GM18507 (cell line): ENCODE results near the gene RPS8.
"Not testable (repeated sequence)": the region's sequence is repeated elsewhere in the genome, so short reads cannot be mapped to it uniquely, and the experiment has no call there.

Source experiments
- DNase-seq: peaks from one replicate; pipeline ENCODE4 v3.0.0; 2011; ENCODE audit warnings: low read depth; ENCODE audit not compliant: insufficient read length; ENCODE audit errors: extremely low spot score
- FAIRE-seq: peaks from 2 replicates; lab custom pipeline; 2011; peaks lifted over from hg19 to GRCh38; lab: Jason Lieb, UNC

Gene RPS8

GRCh38 chr1:44801491-44802305 is 26.4 kb downstream of the RPS8 start:
- FAIRE-seq: peak; percentile 63
- no peak for DNase-seq

DNA sequence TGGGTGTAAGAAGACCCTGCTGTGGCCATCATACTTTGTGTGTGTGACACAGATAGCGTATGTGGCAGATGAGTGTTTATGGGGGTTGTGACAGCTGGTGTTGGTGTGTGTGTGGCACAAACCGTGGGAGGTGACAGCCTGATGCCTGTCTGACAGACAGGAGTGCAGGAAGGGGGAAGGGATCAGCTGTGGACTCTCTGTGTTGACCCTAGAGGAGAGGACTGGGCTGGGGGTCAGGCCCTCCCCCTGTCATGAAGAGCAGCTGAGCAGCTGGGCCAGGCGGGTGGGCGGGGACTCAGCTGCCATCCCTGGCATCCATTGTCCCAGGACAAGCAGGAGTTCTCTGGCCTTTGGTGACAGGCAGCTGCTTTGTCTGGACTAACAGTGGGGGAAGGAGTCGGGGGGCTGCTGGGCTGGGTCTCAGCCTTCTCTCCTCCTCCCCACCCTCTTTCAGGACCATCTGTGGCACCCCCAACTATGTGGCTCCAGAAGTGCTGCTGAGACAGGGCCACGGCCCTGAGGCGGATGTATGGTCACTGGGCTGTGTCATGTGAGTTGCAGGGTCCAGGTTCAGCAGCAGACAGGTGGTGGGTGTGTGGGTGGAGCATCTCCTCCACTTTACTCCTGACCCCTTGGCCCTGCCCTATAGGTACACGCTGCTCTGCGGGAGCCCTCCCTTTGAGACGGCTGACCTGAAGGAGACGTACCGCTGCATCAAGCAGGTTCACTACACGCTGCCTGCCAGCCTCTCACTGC is 27.1 kb downstream of the RPS8 start:
- FAIRE-seq (no peak), DNase-seq (no peak)

GRCh38 chr1:44803062-44803311 is 27.6 kb downstream of the RPS8 start:
- FAIRE-seq: no peak
- no peak for DNase-seq

DNA sequence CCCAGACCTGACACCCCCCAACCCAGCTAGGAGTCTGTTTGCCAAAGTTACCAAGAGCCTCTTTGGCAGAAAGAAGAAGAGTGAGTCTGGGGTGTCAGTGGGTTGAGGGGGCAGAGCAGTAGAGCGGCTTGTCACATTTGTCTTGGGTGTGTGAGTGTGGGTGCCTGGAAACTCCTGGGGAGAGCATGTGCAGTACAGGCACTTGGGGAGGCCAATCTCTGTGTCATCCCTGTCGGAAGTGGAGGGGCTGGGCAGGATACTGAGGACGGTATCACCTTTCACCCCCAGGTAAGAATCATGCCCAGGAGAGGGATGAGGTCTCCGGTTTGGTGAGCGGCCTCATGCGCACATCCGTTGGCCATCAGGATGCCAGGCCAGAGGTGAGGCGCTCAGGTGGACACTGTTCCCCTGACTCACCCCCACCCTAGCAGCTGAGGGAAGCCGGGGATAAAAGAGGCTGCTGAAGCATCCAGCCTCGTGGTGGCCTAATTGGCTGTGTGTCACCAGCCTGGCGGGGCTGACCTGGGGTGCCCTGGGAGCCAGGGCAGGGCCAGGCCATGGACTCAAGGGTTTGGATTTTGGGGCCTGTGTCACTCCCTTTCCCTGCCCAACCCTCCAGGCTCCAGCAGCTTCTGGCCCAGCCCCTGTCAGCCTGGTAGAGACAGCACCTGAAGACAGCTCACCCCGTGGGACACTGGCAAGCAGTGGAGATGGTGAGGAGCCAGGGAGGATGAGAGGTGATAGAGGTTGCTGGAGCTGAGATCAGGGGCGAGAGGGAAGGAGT is 28.2 kb downstream of the RPS8 start:
- DNase-seq (no peak), FAIRE-seq (no peak)

DNA sequence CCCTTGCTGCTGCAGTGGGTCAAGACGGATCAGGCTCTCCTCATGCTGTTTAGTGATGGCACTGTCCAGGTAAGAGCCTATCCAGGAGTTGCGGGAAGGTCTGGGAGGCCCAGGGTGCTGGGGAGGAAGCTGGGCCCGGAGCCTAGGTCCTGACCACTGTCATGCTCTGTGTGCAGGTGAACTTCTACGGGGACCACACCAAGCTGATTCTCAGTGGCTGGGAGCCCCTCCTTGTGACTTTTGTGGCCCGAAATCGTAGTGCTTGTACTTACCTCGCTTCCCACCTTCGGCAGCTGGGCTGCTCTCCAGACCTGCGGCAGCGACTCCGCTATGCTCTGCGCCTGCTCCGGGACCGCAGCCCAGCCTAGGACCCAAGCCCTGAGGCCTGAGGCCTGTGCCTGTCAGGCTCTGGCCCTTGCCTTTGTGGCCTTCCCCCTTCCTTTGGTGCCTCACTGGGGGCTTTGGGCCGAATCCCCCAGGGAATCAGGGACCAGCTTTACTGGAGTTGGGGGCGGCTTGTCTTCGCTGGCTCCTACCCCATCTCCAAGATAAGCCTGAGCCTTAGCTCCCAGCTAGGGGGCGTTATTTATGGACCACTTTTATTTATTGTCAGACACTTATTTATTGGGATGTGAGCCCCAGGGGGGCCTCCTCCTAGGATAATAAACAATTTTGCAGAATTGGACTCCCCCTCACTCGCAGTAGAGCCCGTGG is 30.1 kb downstream of the RPS8 start:
- no peak for FAIRE-seq

DNA sequence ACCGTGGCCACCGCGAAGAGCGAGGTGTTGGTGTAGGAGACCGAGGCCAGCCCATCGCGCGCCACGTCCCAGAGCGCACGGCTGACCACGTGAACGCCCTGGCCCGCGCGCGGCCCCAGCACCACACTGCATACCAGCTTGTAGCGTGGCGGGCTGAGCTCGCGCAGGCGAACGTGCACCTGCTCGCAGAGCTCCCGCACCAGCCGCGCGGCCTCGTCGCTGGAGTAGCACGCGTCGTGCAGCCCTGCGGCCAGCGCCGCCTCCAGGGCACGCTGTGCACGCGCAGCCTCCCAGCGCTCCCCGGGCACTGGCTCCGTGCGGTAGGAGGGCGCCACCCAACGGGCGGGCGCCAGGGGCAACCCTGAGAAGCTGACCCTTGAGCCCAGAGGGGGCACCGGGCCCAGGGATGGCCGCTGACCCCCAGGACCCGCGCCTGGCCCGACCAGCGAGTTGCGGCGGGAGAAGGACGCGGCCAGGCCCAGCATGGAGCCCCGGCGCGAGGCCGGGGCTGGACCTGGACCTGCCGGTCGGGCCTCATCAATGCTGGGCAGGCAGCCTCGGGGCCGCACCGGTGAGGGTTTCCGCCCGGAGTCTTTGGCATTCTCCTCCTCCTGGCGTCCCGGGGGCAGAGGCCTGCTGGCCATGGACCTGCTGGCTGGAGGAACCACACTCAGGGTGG is 30.8 kb downstream of the RPS8 start:
- DNase-seq (no peak), FAIRE-seq (no peak)

More for the DNA sequence above, 30.1 kb downstream of the RPS8 start:
- no peak for DNase-seq

DNA sequence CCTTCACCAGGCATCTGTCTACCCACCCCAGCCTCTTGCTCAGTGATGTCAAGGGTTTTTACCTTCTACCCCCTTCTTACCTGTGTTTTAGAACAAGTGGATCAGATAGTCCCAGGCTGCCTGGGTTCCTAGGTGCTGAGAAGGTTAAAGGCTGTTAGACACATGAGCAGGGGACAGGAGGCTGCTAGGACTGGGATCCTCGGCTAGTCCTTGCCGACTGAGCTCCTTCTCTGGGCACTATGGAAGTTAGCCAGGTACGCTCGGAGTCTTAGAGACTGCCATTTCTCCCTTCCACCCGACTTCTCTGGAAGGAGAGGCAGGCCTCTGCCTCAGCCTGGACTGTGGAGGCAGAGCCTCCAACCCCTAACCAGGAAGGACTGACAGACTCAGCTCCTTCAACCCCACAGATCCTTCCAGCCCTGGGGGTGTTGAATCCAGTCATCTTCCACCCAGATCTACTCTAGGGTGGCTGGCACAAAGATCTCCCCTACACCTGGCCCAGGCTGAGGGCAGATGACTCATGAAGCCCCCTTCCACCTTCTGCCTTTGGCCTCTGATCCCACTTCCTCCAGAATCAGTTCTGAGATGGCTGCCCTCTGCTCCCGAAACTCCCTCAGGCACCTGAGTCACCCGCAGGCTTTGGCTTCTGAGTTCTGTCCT is 31.5 kb downstream of the RPS8 start, which contains the start of gene DYNLT4:
Gene DYNLT4, minus strand, starts transcription at position 648 of the 660 bp plus-strand sequence. CDS start 683 bp downstream, outside the sequence.
- FAIRE-seq (no peak), DNase-seq (no peak)

DNA sequence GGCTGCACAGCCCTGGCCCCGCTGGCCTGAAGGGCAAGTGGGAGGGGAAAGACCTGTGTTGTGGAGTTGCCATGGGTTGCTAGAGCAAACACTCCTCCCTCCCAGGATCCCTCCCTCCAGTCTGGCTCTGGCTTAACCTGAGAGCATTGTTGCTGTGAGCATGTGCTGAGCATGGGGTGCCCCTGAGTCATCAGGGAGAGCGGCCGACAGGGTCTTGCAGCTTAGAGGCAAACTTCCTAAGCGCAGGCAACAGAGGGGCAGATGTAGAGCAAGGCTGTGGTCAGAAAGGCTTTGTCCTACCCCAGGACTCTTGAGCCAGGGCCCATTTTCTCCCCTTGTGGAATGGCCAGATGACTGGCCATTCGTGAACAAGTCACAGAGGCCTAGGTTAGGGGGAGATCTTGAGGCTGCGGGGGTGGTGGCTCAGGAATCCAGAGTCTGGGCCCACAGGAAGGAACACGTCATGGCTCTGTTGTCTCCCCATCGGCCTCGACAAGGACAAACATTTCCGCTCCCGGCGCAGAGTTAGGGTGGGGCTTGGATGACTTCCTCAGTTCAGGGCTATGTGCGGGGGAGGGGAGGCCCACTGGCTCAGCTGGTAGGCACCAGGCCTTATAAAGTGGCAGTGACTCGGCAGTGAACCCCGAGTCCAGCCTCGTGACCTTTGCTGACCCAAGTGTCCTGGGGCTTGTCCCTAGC is 32.2 kb downstream of the RPS8 start:
- DNase-seq (no peak), FAIRE-seq (peak; percentile 92)

DNA sequence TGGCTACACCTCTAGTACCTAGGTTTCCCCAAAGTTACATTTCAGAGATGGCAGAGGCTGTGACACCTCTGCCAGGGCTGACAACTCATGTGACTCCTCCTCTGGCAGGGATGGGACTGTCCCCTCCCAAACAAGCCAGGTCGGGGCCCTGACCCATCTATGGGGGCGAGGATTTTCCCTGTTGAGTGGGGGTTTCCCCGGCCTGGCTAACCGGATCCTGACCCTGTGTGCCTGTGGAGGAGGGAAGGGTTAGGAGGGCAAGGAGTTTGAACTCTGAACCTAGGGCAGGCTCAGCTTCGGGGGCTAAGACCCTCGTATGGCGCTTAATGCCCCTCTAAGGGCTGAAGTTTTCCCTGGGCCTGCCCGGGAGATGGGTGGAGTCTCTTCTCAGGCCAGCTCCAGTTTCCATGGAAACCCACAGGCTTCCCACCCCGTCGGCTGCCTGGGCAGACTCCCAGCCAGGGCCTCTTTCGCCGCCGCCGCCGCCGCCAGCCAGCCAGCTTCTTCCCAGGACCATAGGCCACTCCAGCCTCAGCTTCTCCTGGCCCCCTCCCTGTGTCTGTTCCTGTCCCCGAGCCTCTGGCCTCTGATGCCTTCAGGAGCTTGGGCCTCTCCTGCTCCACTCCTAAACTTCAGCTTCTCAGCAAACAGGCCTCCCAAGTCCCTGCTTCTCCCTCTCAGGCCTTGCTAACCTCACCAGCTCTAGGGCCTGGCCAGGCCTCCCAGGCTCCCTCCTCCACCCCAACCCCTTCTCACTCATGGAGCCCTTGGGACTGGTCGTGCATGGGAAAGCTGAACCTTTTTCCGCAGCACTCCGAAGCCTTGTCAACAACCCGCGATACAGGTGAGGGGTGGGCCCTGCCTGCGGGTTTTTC is 33.0 kb downstream of the RPS8 start, which contains the start of gene BTBD19:
Gene BTBD19, plus strand, starts transcription at position 461 of the 875 bp plus-strand sequence. Its CDS starts 298 bp downstream, at position 759.
- no peak for FAIRE-seq
- no peak for DNase-seq

DNA sequence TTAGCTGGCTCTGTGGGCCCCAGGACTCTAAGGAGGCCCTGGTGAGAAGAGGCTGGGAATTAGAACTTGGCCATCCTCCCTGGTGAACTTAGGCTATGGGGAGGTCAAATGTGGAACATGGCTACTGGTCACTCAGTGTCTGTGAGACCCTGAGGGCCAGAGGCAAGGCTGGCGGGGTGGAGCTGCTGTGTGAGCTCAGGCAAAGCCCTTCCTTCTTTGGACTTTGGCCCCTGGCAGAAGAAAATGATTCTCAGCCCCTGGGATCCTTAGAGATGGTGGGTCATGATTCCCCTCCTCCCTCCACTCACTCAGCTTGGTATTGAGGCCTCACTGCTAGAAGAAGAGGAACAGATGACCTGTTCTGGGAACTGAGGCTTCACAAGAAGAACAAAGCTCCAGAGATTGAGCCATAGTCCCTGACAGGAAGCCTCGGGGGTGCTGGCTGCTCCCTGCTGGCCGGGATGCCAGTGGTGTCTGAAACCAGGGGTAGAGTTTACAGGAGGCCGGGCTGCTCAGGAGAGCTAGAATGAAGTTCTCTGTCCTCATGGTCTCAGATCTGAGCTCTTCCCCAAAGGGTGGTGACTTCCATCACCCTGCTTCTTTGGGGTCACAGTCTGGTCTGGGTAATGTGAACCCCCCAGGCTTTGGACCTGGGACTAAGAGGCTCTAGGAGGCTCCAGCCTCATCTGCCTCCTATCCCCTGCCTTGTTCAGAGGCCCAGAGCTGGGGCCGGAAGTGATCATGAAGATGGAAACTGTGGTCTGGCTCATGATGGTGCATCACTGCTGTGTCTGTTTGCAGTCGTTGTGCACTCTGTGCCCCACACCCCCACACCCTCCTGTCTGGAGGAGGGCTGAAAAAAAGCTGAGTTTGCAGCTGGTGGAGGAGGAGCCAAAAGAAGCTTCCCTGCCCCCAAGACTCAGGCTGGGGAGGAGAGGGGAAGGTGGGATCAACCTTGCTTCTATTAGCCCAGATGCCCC is 33.9 kb downstream of the RPS8 start:
- DNase-seq (peak; percentile 64), FAIRE-seq (peak; percentile 99)

DNA sequence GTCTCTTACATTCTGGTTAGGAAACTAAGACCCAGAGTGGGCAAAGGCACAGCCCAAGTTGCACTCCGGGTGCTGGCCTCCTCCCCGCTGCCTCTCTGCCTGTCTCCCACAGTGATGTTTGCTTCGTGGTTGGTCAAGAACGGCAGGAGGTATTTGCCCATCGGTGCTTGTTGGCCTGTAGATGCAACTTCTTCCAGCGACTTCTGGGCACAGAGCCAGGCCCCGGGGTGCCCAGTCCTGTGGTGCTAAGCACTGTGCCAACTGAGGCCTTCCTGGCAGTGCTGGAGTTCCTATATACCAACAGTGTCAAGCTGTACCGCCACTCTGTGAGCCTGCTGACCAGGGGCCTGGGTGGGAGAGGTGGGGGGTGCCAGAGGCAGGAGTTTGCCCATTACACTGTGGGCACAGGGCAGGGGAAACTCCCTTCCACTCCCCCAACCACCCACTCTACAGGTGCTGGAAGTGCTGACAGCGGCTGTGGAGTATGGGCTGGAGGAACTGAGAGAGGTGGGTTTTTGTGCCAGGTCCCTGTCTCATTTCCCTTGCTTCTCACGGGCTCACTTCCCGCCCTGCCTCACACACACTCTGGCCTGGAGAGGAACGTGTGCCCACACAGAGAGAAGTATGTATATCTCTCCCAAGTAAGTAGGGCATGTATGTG is 34.9 kb downstream of the RPS8 start:
- DNase-seq (no peak), FAIRE-seq (peak; percentile 65)

DNA sequence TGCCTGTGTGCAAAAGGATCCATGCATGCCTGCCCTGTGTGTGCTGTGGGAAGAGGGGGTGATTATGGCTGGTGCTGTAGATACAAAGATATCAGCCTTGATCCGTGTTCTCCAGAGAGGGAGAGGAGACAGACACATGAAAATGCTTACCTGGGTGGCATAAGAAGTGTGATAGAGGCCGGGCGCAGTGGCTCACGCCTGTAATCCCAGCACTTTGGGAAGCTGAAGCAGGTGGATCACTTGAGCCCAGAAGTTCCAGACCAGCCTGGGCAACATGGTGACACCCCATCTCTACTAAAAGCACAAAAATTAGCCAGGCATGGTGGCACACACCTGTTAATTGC is 35.4 kb downstream of the RPS8 start:
- DNase-seq, FAIRE-seq: not testable (repeated sequence)

DNA sequence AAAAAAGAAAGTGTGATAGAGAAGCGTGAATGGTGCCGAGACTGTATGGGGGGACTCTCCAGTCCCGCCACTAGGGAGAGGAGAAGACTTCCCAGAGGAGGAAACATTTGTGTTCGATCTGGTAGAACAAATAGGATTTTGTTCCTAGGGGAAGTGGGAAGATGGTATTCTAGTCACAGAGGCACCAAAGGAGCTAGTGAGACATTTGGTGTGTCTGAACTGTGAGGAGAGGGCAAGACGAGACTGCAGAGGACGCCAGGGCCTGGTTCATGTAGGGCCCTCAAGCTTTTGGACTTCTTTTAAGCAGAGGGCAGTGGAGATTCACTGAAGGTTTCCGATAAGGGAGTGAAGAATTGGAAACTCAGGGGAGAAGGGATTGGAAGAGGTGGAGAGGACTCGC is 35.9 kb downstream of the RPS8 start:
- FAIRE-seq: no peak
- DNase-seq: no peak

DNA sequence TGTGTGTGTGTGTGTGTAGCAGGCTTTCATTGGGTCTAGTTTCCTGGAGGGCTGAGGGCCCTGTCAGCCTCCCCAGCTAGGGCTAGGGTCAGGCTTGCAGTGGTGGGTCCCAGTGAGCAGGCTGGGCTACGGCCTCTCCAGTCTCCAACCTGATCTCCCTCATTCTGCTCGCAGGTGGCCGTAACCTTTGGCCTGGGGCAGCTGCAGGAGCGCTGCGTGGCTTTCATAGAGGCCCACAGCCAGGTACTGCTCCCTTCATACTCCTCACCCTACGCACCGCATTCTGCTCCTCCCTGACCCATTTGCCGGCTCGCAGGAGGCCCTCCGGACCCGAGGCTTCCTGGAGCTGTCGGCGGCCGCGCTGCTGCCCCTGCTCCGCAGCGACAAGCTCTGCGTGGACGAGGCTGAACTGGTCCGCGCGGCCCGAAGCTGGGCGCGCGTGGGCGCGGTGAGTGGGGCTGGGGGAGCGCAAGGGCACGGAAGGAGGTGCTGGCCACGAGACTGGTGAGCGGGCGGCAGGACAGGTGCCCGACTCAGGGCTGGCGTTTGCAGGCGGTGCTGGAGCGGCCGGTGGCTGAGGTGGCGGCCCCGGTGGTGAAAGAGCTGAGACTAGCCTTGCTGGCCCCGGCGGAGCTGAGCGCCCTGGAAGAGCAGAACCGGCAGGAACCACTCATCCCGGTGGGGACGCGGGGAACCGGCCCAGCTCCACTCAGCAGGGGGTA is 37.6 kb downstream of the RPS8 start:
- no peak for FAIRE-seq
- DNase-seq: no peak

DNA sequence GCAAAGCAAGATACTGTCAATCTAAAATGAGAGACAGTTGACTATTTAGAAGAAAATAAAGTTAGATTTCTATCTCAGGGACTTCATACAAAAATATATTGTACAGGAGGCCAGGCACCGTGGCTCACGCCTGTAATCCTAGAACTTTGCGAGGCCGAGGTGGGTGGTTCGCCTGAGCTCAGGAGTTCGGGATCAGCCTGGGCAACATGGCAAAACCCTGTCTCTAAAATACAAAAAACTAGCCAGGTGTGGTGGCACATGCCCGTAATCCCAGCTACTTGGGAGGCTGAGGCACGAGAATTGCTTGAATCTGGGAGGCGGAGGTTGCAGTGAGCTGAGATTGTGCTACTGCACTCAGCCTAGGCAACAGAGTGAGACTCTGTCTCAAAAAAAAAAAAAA is 40.6 kb downstream of the RPS8 start:
- DNase-seq, FAIRE-seq: not testable (repeated sequence)
